Measurements from ENCODE around the gene PIAS4.

Gene PIAS4

DNA sequence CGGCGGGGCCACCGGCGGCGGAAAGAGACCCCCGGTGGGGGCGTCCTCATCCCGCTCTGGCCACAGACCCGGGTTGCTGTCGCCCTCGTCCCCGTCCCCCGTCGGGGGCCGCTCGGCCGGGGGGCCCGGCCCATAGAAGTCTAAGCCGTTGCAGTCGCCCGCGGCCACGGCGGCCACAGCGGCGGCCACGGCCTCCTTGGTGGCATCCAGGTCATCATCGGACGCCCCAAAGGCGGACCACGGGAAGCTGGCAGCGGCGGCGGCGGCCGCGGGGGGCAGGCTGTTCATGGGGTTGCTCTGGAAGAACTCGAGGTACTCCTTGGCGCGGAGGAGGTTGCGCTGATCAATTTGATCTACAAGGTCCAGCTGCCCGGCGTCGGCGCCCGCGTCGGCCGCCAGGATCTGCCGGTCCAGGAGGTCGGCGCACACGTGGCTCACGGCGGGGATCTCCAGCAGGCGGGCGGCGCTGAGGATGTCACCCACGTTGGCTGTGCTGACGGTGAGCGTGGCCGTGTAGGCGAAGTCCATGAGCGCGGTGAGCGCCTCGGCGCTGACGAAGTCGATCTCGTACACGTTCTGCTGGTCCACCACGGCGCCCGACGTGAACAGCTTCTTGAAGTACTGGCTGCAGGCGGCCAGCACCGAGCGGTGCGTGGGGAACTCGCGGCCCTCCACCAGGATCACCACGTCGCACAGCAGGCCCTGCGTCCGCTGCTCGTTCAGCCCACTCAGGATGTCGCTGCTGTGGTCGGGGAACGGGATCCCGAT is 47.1 kb downstream of the PIAS4 start:
- no peak overlapping the region for H3K4me3 ChIP-seq
- in situ Hi-C loops (cut with MboI; ENCODE audit: low sequenced_read_pairs), result no loop called here
- H3K36me3 ChIP-seq (replicated peaks), result peaks cover 51% of the 10 kb centered on the region
- H3K27me3 ChIP-seq (ENCODE audit: low read depth), result no peaks in the 10 kb centered on the region
- H3K9me3 ChIP-seq, result no peaks in the 10 kb centered on the region
- no peak for DNase-seq (ENCODE audit: low spot score in 2 of 2)
- H3K4me1 ChIP-seq, result no peaks in the 10 kb centered on the region

DNA sequence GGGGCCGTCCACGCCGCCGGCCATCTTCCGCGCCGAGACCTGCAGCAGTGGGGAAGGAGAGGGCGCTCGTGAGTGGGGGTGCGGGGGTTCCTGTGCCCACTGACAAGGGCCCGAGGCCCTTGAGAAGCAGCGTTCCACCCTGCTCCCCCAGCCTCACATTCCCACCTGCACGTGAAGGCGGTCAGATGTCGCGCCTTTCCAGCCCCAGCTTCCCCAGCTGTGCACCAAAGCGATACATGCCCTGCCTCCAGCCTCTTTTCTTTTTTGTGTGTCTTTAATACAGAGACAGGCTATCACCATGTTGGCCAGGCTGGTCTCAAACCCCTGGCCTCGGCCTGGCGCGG is 47.6 kb downstream of the PIAS4 start:
- in situ Hi-C loops (cut with MboI; ENCODE audit: low sequenced_read_pairs), result no loop called here
- Histone ChIP-seq H3K36me3 (replicated peaks) (peaks cover 50% of the 10 kb centered on the region), H3K4me3 (no peak overlapping the region), H3K27me3 (ENCODE audit: low read depth) (no peaks in the 10 kb centered on the region), H3K9me3 (no peaks in the 10 kb centered on the region), H3K4me1 (no peaks in the 10 kb centered on the region)
- DNase-seq (ENCODE audit: low spot score in 2 of 2), result no peak

DNA sequence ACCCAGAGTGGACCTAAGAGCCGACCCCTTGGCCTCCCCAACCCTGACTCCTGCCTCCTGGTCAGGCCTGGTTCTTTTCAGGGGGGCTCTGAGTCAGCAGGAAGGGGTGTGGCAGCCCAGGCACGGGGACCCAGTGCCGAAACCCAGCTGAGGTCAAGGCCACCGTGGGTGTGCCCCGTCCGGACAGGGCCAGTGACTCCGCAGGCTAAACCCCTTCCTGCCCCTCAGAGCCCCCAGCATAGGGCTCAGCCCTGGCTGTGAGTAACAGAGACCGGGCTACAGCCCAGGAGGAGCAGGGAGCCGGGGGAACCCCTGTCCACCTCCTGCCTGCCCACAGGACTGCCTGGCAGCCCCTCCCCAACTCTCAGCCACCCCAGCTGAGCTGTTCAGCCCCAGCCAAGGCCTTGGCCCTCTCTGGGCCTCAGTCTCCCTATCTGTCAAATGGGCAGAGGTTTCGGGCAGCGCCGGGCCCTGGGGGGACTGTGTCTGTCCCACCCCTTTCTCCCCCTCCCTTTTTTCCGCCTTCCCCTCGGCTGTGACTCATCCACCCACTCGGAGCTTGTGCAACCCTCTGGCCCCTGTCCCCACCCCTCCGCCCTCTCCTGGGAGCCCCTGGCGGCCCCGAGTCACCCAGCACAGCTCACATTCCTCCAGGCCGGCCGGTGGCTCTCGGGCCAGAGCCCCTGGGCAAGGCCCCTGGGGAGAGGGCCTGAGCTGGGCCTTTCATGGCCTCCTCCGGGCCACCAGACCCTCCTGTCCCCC is 50.6 kb downstream of the PIAS4 start:
- peaks cover 49% of the 10 kb centered on the region for H3K36me3 ChIP-seq (replicated peaks)
- peak in 1 of 2 experiments; percentile 52 for DNase-seq (ENCODE audit: low spot score in 2 of 2)
- in situ Hi-C loops (cut with MboI; ENCODE audit: low sequenced_read_pairs), result no loop called here
- H3K4me1 ChIP-seq, result peaks cover 6% of the 10 kb centered on the region; the same call in 1 of the 2 replicates
- H3K4me3 ChIP-seq, result no peak overlapping the region
- H3K27me3 ChIP-seq (ENCODE audit: low read depth), result no peaks in the 10 kb centered on the region
- H3K9me3 ChIP-seq, result no peaks in the 10 kb centered on the region

DNA sequence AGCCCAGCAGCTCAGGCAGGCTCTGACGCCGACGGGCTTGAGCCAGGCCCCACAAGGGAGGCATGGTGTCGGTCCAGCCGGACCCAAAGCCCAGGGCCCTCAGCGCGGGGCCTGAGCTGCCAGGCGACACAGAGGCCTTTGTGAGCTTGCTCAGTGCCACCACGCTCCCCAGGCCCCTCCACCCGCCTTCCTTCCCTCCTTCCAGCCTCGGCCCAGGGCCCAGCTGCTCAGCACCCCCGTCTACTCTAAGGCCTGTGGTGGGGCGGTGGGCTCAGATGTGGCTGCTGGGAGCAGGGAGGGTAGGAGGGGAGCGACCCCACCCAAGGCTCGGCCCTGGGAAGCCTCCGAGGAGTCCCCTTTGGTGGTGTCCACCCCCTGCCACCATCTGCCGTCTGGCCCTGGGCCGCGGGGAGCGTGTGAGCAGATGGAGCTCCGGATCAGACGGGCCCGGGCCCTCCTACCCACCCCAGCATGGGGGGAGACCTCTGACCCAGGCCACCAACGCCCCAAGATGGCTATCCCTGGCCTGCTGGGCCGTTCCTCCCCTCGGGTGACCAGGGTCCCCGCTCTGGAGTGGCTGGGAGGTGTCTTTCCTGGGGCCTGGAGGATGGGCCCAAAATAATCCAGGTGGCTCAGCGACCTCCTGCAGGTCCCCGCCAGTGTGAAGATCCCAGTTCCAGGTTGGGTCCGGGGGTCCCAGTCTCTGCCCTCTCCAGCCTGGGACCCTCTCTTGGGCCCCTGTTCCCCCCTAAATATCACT is 51.3 kb downstream of the PIAS4 start:
- H3K36me3 ChIP-seq (replicated peaks), result peaks cover 48% of the 10 kb centered on the region
- no peaks in the 10 kb centered on the region for H3K27me3 ChIP-seq (ENCODE audit: low read depth)
- in situ Hi-C loops (cut with MboI; ENCODE audit: low sequenced_read_pairs), result no loop called here
- no peak for DNase-seq (ENCODE audit: low spot score in 2 of 2)
- peaks cover 12% of the 10 kb centered on the region; the same call in 1 of the 2 replicates for H3K4me1 ChIP-seq
- no peaks in the 10 kb centered on the region for H3K9me3 ChIP-seq
- H3K4me3 ChIP-seq, result no peak overlapping the region

DNA sequence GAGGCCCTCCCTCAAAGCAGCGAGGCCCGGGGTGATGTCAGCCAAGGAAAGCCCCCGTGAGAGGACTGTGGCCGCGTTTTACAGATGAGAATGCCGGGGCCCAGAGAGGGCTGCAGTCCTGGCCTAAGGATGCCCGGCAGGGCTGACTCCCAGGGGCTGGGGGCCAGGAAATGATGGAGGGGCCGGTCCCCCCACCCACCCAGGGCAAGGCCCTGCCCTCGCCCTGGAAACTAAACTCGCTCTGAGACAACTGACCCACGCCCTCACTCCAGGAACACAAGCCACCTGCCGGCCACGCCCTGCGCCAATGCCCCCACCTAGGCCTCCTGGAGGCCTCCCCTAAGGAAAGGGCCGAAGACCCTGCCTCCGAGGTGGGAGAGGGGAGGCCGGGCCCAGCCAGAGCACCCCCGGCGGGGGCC is 51.9 kb downstream of the PIAS4 start:
- no peak for DNase-seq (ENCODE audit: low spot score in 2 of 2)
- Histone ChIP-seq H3K4me3 (no peak overlapping the region), H3K9me3 (no peaks in the 10 kb centered on the region), H3K27me3 (ENCODE audit: low read depth) (no peaks in the 10 kb centered on the region), H3K36me3 (replicated peaks) (peaks cover 47% of the 10 kb centered on the region), H3K4me1 (peaks cover 12% of the 10 kb centered on the region; the same call in 1 of the 2 replicates)
- in situ Hi-C loops (cut with MboI; ENCODE audit: low sequenced_read_pairs), result no loop called here

DNA sequence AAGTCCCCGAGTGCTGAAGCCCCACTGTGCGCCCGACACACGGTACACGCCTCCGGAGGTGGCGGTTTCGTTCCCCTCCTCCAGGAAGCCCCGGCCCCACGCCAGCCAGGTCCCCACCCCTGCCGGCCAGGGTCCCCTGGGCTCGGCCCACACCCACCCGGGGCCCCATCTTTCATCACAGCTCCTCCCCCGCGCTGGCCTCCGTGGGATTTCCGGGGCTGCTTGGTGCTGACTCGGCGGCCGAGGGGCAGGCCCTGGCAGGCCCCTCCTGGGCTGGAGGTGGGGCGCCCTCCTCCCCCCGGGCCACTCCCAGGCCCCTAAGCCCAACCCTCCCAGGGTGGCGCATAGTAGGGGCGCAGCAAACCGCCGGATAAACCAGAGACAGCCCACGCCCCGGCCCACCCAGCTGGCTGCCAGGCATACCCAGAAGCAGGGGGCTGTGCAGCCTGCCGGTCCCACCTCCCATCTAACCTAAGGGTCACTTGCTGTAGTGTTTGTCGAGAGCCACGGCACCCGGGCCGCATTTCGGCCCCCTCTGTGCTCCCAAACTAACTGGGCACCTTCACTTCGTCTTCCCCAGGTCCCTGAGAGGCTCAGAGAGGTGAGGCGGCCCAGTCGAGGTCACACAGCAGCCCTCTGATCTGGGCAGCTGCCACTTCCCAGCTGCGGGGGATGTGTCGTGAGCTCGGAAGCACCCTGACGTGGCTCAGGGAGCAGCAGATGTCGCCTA is 52.5 kb downstream of the PIAS4 start:
- Histone ChIP-seq H3K4me1 (peaks cover 12% of the 10 kb centered on the region; the same call in 1 of the 2 replicates), H3K9me3 (no peaks in the 10 kb centered on the region), H3K4me3 (no peak overlapping the region), H3K36me3 (replicated peaks) (peaks cover 41% of the 10 kb centered on the region), H3K27me3 (ENCODE audit: low read depth) (no peaks in the 10 kb centered on the region)
- DNase-seq (ENCODE audit: low spot score in 2 of 2), result no peak
- in situ Hi-C loops (cut with MboI; ENCODE audit: low sequenced_read_pairs), result no loop called here

DNA sequence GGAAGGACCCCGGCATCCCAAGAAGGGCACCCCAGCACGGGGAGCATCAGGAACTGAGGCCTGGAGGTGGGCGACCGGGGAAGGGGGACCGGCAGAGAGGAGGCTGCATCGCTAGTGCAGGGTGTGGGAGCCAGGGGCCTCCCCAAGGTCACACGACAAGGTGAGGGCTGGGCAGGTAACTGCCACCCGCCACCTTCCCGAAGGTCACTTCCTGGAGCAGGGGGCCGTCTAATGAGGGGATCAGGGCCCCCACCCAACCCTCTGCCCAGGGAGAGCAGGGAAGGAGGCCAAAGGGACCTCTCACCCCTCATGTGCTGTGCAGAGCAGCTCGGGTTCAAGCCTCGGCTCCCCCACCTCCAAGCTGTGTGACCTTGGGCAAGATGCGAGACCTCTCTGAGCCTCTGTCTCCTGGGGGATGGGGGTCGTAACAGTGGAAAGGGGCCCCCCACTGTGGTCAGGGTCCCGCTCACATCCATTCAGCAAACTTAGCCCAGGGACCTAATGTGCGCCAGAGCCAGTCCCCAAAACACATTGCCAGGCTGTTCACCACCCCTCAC is 53.2 kb downstream of the PIAS4 start:
- no peak for DNase-seq (ENCODE audit: low spot score in 2 of 2)

DNA sequence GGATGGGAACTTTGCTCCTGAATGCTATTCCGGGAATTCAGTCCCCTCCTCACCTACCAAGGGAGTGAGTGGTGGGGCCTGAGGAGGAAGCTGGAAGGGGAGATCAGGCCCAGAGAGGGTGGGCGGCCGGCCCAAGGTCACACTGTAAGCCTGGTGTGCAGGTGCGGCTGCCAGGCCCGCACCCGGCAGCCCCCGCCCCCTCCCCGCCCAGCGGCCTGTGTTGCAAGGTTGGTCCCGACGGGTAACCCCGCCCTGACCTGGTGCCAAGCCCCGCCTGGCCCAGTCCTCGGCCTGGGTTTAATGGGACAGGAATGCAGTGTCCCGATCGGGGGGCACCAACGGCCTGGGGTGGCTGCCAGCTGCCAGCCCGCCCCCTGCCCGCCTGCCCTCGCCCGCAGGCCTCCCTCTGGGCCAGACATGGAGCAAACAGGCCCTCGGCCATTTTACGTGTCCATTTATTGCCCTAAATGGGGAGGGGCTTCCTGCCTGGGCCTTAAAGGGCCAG is 53.7 kb downstream of the PIAS4 start:
- Histone ChIP-seq H3K4me1 (peaks cover 12% of the 10 kb centered on the region; the same call in 1 of the 2 replicates), H3K27me3 (ENCODE audit: low read depth) (no peaks in the 10 kb centered on the region), H3K4me3 (peak overlapping the region; percentile 4; the same call in 1 of the 2 replicates), H3K36me3 (replicated peaks) (peaks cover 31% of the 10 kb centered on the region), H3K9me3 (no peaks in the 10 kb centered on the region)
- in situ Hi-C loops (cut with MboI; ENCODE audit: low sequenced_read_pairs), result no loop called here
- peak in 1 of 2 experiments; percentile 47 for DNase-seq (ENCODE audit: low spot score in 2 of 2)

More for the DNA sequence above, 53.2 kb downstream of the PIAS4 start:
- no peaks in the 10 kb centered on the region for H3K9me3 ChIP-seq
- H3K4me1 ChIP-seq, result peaks cover 12% of the 10 kb centered on the region; the same call in 1 of the 2 replicates
- H3K36me3 ChIP-seq (replicated peaks), result peaks cover 36% of the 10 kb centered on the region
- in situ Hi-C loops (cut with MboI; ENCODE audit: low sequenced_read_pairs), result no loop called here
- H3K4me3 ChIP-seq, result no peak overlapping the region
- no peaks in the 10 kb centered on the region for H3K27me3 ChIP-seq (ENCODE audit: low read depth)

DNA sequence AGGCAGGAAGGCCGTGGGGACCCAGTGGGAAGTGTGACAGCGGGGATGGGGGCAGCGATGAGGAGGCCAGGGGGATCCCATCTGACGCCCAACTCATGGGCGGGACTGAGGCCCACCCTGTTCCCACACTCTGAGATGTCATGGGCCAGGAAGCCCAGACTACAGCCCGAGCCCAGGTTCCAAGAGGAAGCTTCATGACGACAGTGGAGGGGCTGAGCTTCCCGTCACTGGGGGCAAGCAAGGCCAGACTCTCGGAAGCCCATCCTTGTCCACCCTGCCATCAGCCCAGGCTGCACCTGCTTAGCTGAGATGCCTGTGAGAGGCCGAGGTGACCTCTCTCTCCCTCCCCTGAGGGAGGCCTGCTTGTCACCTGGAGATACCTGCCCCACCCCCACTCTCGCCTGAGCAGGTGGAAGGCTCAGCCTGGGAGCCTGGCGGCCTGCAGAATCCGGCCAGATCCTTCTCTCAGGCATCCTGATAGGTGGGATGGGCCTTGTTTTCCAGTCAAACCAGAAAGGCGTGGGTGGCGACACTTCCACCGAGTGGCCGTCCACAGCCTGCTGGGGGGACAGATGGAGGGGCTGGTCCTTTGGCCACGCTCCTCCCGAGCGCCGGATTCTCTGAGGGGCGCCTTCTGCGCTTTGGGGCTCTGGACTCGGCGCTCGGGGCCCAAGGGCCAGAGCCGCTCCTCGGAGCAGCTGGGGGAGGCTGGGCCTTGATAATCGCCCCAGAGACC is 54.3 kb downstream of the PIAS4 start:
- in situ Hi-C loops (cut with MboI; ENCODE audit: low sequenced_read_pairs), result no loop called here

DNA sequence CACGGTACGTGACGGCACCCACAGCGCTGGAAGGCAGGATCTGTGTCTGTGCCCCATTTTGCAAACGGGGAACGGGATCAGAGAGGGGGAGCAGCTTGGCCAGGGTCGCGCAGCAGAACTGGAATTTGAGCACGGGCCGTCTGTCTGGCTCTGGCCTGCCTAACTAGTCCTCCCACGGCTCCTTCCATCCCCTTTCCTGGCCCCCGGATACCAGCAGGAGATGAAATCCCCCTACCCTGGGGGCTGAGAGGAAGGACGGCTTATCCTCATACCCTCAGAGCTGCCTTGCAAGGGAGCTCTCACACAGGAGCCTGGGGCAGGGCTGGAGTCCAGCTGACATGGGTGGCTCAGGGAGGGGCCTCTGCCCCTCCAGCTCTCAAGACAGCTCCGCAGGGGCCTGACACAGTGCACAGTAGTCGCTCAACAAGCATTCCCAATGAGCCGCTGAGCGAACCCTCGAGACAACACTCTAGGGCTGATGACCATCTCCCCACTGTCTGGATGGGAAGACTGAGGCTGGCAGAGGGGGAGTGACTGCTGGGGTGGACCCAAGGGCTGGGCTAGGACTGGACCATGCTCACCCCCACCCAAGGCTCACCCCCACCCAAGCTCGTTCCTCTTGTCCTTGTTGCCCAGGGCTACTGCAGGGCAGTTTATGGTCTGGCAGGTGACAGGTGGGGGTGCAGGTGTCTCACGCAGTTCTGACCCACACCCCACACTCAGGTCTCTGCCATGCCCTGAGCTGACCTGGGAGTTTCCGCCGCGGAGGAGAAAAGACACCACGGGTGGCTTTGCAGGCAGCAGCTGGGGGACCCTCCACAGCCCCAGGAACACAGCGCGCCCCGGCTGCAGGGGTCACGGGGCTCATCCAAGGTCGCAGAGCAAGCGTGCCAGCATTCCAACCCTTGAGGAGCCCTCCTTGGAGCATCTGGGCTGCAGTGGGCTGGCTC is 55.2 kb downstream of the PIAS4 start:
- H3K4me3 ChIP-seq, result peak overlapping the region; percentile 77
- DNase-seq (ENCODE audit: low spot score in 2 of 2), result no peak
- H3K36me3 ChIP-seq (replicated peaks), result peaks cover 31% of the 10 kb centered on the region
- peaks cover 12% of the 10 kb centered on the region; the same call in 1 of the 2 replicates for H3K4me1 ChIP-seq
- H3K9me3 ChIP-seq, result no peaks in the 10 kb centered on the region
- in situ Hi-C loops (cut with MboI; ENCODE audit: low sequenced_read_pairs), result no loop called here
- H3K27me3 ChIP-seq (ENCODE audit: low read depth), result no peaks in the 10 kb centered on the region

More for the DNA sequence above, 54.3 kb downstream of the PIAS4 start:
- peaks cover 12% of the 10 kb centered on the region; the same call in 1 of the 2 replicates for H3K4me1 ChIP-seq
- peak overlapping the region; percentile 4; the same call in 1 of the 2 replicates for H3K4me3 ChIP-seq
- peak in 1 of 2 experiments; percentile 46 for DNase-seq (ENCODE audit: low spot score in 2 of 2)
- H3K9me3 ChIP-seq, result no peaks in the 10 kb centered on the region
- H3K27me3 ChIP-seq (ENCODE audit: low read depth), result no peaks in the 10 kb centered on the region
- H3K36me3 ChIP-seq (replicated peaks), result peaks cover 31% of the 10 kb centered on the region

DNA sequence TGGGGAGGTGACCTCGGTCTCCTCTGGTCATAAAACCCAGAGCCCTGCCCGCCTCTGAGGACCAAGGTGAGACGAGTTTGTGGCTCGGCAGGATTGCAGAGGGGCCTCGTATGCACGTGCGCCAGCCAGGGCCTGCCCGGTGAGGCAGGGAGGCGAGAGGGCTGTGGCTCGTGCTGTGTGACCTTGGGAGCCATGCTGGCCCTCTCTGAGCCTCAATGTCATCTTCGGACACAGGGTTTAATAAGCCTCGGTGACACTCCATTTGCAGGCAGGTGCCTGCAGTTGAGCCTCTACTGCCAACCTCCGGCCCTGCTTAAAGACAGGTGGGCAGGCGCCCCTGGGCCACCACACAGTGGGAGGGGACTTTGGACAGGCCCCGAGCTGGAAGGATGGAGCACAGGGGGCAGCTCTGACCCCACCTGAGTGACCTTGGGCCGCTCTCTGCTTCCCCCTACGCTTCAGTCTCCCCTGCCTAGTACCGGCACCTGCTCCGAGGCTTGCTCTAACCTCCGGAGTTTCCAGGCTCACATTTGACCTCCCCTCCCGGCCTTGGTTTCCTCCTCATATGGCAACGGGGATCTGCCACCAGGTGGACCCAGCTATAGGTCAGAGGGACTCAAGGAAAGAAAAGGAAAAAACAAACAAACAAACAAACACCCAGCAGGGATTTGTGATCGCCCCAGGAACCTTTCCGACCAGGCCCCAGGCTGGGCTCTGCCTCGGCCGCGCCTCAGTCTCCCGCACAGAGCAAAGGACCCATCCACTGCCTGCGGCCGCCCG is 56.0 kb downstream of the PIAS4 start:
- Histone ChIP-seq H3K4me3 (peak overlapping the region; percentile 77), H3K4me1 (peaks cover 18% of the 10 kb centered on the region; the same call in 1 of the 2 replicates), H3K27me3 (ENCODE audit: low read depth) (no peaks in the 10 kb centered on the region), H3K36me3 (replicated peaks) (peaks cover 31% of the 10 kb centered on the region), H3K9me3 (no peaks in the 10 kb centered on the region)
- peak in 1 of 2 experiments; percentile 42 for DNase-seq (ENCODE audit: low spot score in 2 of 2)
- in situ Hi-C loops (cut with MboI; ENCODE audit: low sequenced_read_pairs), result no loop called here
